GM18867 (cell line): Measurements from ENCODE around the gene CCRL2.

Source experiments
- ATAC-seq: cut with Tn5 transposase; IDR thresholded peaks from one replicate; pipeline ENCODE4 v1.9.1; 2021; ENCODE audit warnings: mild to moderate bottlenecking, moderate library complexity; ENCODE audit not compliant: unreplicated experiment

CCRL2 gene

DNA sequence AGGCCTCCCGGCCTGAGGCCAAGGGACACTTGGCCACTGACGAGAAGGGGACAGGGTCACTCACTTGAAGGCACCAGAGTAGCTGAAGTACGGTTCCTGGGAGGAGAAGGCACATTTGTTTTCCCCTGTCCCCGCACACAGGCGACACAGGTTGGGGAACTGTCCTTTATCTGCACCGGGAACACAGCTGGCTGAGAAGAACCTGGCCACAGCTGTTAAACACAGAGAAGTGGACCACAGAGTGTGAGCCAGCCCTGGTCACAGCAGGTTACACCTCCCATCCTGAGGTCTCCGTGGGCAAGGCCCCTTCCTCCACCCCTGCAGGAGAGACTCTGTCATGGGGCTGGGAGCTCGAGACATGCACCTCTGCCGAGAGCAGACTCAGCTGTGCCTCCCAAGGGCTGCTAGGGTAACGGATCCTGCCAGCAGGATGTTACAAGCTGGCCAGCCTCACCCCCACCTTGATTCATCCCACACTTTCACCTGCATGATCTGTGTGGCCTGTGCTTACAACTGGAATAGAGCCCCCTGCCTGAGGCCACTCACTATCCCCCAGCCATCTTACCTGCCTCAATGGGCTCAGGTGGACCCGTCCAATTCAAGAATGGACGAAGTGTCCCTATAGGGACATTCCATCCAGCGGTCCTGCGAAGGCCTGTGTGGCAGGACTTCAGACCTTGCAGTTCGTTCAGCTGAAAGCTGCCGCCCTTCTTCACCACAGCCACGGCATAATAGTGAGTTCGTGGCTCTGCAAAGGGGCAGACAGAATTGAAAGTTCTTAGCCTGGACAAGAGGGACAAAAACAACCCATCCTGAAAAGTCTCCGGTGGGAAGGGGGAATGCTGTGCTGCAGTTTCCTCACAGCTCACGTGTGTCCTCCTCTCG lies 48.4 kb downstream of the CCRL2 start:
- no peak for ATAC-seq

DNA sequence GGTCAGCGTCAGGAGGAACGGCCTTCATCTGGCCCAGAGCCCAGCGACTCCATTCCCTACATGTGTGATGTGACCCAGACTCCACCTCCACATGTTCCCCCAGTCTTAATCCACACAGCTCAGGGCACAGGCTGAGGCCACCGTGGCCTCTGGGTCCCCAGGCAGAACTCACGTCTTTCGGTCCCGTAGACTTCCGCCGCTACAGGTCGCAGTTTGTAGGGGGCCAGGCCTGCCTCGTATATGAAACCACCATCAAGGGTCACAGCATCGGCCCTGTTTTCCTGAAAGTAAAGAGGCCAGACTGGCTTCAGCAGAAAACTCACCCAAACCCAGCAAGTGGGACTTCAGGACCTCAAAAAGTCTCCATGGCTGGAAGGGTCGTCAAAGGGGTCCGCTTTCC lies 49.1 kb downstream of the CCRL2 start:
- no peak for ATAC-seq
